SK-N-SH treated with all-trans-retinoic acid at 6 μM for 48 hours (cell line): ENCODE results near the gene NPAT.

Experiments used
- ATAC-seq: fragments of 200-7000 bp; cut with Tn5 transposase; 3 replicates; pipeline ENCODE4 v1.9.1; 2020; ENCODE audit warnings: mild to moderate bottlenecking, moderate library complexity
- ARNTL ChIP-seq: fragments of 450-650 bp; formaldehyde crosslinking; IDR thresholded peaks from 2 replicates; pipeline ENCODE4 v1.5.0; 2020; ENCODE audit warnings: low read depth, mild to moderate bottlenecking, moderate library complexity, borderline replicate concordance
- ESRRG ChIP-seq: fragments of 250-450 bp; sonication (Bioruptor Pico); IDR thresholded peaks from 2 replicates; pipeline ENCODE4 v1.6.1; 2021; ENCODE audit warnings: mild to moderate bottlenecking
- OSR1 ChIP-seq: fragments of 250-450 bp; sonication (Bioruptor Pico); IDR thresholded peaks from 2 replicates; pipeline ENCODE4 v1.8.0; 2022; ENCODE audit warnings: moderate library complexity, mild to moderate bottlenecking, inconsistent platforms
- PPARA ChIP-seq: fragments of 250-450 bp; sonication (Bioruptor Pico); IDR thresholded peaks from 2 replicates; pipeline ENCODE4 v1.5.0; 2020; ENCODE audit warnings: mild to moderate bottlenecking, borderline replicate concordance
- TCF4 ChIP-seq: fragments of 250-450 bp; sonication (Bioruptor Pico); IDR thresholded peaks from 2 replicates; pipeline ENCODE4 v1.8.0; 2021; ENCODE audit warnings: mild to moderate bottlenecking, moderate library complexity, borderline replicate concordance
- ZFP3 ChIP-seq: fragments of 250-450 bp; sonication (Bioruptor Pico); IDR thresholded peaks from 2 replicates; pipeline ENCODE4 v1.5.0; 2020; ENCODE audit warnings: mild to moderate bottlenecking, moderate library complexity
- ZNF565 ChIP-seq: fragments of 450-650 bp; formaldehyde crosslinking; conservative IDR thresholded peaks from 2 replicates; pipeline ENCODE4 v1.5.0; 2020; ENCODE audit warnings: low read depth, mild to moderate bottlenecking, moderate library complexity
- ZNF70 ChIP-seq: fragments of 450-650 bp; formaldehyde crosslinking; IDR thresholded peaks from 2 replicates; pipeline ENCODE4 v1.5.0; 2020; ENCODE audit warnings: mild to moderate bottlenecking, moderate library complexity
- ZNF8 ChIP-seq: fragments of 450-650 bp; formaldehyde crosslinking; IDR thresholded peaks from 2 replicates; pipeline ENCODE4 v1.5.0; 2020; ENCODE audit warnings: mild to moderate bottlenecking, moderate library complexity
- TF ChIP-seq, protein P1 (sequence below): fragments of 250-450 bp; sonication (Bioruptor Pico); IDR thresholded peaks from 2 replicates; pipeline ENCODE4 v1.8.0; 2020; ENCODE audit warnings: mild to moderate bottlenecking, moderate library complexity, borderline replicate concordance
- TF ChIP-seq, protein P2 (sequence below): fragments of 250-450 bp; sonication (Bioruptor Pico); IDR thresholded peaks from 2 replicates; pipeline ENCODE4 v1.8.0; 2021; ENCODE audit warnings: low read depth, mild to moderate bottlenecking, moderate library complexity, borderline replicate concordance
- TF ChIP-seq, protein P3 (sequence below): fragments of 250-450 bp; sonication (Bioruptor Pico); IDR thresholded peaks from 2 replicates; pipeline ENCODE4 v1.5.0; 2020; ENCODE audit warnings: mild to moderate bottlenecking, moderate library complexity
- TF ChIP-seq, protein P4 (sequence below): fragments of 250-450 bp; sonication (Bioruptor Pico); IDR thresholded peaks from 2 replicates; pipeline ENCODE4 v1.5.1; 2021; ENCODE audit warnings: mild to moderate bottlenecking, moderate library complexity
- TF ChIP-seq, protein P5 (sequence below): fragments of 250-450 bp; sonication (Bioruptor Pico); IDR thresholded peaks from 2 replicates; pipeline ENCODE4 v1.5.1; 2020; ENCODE audit warnings: low read depth, mild to moderate bottlenecking, moderate library complexity

Gene NPAT

DNA sequence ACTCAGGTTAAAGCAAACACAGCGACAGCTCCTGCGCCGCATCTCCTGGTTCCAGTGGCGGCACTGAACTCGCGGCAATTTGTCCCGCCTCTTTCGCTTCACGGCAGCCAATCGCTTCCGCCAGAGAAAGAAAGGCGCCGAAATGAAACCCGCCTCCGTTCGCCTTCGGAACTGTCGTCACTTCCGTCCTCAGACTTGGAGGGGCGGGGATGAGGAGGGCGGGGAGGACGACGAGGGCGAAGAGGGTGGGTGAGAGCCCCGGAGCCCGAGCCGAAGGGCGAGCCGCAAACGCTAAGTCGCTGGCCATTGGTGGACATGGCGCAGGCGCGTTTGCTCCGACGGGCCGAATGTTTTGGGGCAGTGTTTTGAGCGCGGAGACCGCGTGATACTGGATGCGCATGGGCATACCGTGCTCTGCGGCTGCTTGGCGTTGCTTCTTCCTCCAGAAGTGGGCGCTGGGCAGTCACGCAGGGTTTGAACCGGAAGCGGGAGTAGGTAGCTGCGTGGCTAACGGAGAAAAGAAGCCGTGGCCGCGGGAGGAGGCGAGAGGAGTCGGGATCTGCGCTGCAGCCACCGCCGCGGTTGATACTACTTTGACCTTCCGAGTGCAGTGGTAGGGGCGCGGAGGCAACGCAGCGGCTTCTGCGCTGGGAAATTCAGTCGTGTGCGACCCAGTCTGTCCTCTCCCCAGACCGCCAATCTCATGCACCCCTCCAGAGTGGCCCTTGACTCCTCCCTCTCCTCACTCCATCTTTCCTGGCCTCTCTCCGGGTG is at the start of gene NPAT, which contains the start of gene ATM:
Gene NPAT, minus strand, starts transcription at position 65 of the 774 bp plus-strand sequence. CDS start 102 bp downstream, outside the sequence.
Gene ATM, plus strand, starts transcription at position 494 of the 774 bp plus-strand sequence. CDS start 4,558 bp downstream, outside the sequence.
- ATAC-seq, result peak; percentile 94
- TF ChIP-seq ZFP3 (CRISPR knock-in tag) (no peak), ZNF8 (CRISPR knock-in tag) (peak; percentile 75; the same call in 1 of the 2 replicates)

DNA sequence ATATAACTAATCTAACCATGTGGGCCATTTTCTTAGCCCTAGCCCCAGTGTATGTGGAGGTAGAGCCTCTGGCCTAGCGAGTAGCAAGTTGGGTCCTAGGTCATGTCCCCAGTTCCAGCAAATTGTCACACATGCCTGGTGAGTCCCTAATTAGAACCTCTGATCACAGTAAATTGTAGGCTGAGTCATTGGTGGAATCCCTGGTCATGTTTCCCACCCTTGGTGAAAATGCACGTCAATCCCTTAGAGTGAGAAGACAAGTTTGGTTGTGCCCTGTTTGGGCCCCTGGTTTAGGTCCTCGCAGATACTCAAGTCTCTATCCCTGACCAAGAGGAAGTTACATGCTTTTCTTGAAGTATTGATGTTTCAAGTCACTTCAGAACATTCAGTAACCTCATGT is 47.1 kb upstream of the NPAT start:
- ATAC-seq, result no peak
- TF ChIP-seq TCF4 (CRISPR knock-in tag) (no peak), ZNF70 (no peak), ESRRG (CRISPR knock-in tag) (no peak), ZNF565 (CRISPR knock-in tag) (no peak), ZFP3 (CRISPR knock-in tag) (no peak), PPARA (no peak)
- TF ChIP-seq, protein P1, sequence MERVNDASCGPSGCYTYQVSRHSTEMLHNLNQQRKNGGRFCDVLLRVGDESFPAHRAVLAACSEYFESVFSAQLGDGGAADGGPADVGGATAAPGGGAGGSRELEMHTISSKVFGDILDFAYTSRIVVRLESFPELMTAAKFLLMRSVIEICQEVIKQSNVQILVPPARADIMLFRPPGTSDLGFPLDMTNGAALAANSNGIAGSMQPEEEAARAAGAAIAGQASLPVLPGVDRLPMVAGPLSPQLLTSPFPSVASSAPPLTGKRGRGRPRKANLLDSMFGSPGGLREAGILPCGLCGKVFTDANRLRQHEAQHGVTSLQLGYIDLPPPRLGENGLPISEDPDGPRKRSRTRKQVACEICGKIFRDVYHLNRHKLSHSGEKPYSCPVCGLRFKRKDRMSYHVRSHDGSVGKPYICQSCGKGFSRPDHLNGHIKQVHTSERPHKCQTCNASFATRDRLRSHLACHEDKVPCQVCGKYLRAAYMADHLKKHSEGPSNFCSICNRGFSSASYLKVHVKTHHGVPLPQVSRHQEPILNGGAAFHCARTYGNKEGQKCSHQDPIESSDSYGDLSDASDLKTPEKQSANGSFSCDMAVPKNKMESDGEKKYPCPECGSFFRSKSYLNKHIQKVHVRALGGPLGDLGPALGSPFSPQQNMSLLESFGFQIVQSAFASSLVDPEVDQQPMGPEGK (CRISPR knock-in tag), result no peak
- TF ChIP-seq, protein P2, sequence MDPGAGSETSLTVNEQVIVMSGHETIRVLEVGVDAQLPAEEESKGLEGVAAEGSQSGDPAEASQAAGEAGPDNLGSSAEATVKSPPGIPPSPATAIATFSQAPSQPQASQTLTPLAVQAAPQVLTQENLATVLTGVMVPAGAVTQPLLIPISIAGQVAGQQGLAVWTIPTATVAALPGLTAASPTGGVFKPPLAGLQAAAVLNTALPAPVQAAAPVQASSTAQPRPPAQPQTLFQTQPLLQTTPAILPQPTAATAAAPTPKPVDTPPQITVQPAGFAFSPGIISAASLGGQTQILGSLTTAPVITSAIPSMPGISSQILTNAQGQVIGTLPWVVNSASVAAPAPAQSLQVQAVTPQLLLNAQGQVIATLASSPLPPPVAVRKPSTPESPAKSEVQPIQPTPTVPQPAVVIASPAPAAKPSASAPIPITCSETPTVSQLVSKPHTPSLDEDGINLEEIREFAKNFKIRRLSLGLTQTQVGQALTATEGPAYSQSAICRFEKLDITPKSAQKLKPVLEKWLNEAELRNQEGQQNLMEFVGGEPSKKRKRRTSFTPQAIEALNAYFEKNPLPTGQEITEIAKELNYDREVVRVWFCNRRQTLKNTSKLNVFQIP (CRISPR knock-in tag), result no peak

DNA sequence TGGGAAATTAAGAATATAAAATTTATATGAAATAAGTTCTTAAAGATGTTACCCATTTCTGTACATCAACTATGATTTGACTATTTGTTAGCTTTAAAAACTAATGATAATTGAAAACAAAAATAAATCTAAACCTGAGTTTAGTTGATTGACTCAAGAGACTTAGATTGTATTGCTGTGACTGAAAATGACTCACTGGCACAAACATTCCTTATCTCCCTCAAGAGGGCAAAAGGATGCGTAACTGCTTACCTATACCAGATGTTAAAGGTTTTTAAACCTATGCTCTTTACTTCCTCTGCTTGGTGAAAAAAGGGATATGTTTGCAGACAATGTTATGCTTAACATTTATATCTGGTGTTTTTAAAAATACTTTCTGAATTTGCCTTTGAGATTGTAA is 30.7 kb upstream of the NPAT start:
- ATAC-seq, result no peak
- TF ChIP-seq, protein P3, sequence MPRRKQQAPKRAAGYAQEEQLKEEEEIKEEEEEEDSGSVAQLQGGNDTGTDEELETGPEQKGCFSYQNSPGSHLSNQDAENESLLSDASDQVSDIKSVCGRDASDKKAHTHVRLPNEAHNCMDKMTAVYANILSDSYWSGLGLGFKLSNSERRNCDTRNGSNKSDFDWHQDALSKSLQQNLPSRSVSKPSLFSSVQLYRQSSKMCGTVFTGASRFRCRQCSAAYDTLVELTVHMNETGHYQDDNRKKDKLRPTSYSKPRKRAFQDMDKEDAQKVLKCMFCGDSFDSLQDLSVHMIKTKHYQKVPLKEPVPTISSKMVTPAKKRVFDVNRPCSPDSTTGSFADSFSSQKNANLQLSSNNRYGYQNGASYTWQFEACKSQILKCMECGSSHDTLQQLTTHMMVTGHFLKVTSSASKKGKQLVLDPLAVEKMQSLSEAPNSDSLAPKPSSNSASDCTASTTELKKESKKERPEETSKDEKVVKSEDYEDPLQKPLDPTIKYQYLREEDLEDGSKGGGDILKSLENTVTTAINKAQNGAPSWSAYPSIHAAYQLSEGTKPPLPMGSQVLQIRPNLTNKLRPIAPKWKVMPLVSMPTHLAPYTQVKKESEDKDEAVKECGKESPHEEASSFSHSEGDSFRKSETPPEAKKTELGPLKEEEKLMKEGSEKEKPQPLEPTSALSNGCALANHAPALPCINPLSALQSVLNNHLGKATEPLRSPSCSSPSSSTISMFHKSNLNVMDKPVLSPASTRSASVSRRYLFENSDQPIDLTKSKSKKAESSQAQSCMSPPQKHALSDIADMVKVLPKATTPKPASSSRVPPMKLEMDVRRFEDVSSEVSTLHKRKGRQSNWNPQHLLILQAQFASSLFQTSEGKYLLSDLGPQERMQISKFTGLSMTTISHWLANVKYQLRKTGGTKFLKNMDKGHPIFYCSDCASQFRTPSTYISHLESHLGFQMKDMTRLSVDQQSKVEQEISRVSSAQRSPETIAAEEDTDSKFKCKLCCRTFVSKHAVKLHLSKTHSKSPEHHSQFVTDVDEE, result no peak
- TF ChIP-seq, protein P2 (CRISPR knock-in tag), result no peak
- no peak for TF ChIP-seq TCF4 (CRISPR knock-in tag)
- no peak for TF ChIP-seq ZFP3 (CRISPR knock-in tag)
- TF ChIP-seq ZNF565 (CRISPR knock-in tag), result no peak
- TF ChIP-seq ARNTL, result no peak
- TF ChIP-seq OSR1, result no peak

DNA sequence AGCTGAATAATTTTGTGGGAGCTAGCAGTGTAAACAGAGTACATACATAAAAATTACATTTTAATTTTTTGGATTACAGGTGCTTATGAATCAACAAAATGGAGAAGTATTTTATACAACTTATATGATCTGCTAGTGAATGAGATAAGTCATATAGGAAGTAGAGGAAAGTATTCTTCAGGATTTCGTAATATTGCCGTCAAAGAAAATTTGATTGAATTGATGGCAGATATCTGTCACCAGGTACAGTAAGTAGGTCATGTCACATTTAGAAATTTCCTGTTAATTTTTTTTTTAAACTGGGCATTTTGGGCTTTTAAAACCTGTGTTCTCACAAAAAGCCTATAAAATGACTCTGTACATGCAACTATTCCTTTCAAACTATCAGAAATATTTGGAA is 24.4 kb upstream of the NPAT start:
- no peak for ATAC-seq
- TF ChIP-seq, protein P4, sequence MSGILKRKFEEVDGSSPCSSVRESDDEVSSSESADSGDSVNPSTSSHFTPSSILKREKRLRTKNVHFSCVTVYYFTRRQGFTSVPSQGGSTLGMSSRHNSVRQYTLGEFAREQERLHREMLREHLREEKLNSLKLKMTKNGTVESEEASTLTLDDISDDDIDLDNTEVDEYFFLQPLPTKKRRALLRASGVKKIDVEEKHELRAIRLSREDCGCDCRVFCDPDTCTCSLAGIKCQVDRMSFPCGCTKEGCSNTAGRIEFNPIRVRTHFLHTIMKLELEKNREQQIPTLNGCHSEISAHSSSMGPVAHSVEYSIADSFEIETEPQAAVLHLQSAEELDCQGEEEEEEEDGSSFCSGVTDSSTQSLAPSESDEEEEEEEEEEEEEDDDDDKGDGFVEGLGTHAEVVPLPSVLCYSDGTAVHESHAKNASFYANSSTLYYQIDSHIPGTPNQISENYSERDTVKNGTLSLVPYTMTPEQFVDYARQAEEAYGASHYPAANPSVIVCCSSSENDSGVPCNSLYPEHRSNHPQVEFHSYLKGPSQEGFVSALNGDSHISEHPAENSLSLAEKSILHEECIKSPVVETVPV (CRISPR knock-in tag), result no peak
- TF ChIP-seq, protein P5, sequence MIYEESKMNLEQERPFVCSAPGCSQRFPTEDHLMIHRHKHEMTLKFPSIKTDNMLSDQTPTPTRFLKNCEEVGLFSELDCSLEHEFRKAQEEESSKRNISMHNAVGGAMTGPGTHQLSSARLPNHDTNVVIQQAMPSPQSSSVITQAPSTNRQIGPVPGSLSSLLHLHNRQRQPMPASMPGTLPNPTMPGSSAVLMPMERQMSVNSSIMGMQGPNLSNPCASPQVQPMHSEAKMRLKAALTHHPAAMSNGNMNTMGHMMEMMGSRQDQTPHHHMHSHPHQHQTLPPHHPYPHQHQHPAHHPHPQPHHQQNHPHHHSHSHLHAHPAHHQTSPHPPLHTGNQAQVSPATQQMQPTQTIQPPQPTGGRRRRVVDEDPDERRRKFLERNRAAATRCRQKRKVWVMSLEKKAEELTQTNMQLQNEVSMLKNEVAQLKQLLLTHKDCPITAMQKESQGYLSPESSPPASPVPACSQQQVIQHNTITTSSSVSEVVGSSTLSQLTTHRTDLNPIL (CRISPR knock-in tag), result no peak
